GM21529 (cell line): ENCODE results near the gene TBX18.

ENCODE experiments used
- ATAC-seq: cut with Tn5 transposase; IDR thresholded peaks from one replicate; pipeline ENCODE4 v1.9.1; 2021; ENCODE audit not compliant: unreplicated experiment

TBX18 gene

GRCh38 chr6:84675651-84676050, 88.7 kb downstream of the TBX18 start:
- no peak for ATAC-seq

DNA sequence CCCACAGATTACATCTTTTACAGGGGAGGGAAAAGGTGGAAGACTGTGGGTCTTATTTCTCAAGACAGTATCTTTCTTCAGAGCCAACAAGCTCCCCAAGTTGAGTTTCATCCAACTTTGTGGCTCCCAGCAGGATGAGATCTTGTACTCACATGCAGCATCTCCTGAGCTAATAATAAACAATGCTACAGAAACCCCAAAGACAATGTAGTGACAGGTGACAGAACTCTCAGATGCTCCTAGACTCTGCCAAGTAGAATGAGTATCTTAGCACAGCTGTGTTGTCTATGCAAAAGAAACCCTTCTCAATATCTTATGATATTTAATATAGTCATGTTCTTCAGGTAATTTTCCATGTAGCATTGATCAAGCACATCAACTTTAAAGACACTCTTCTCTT, 90.0 kb downstream of the TBX18 start:
- no peak for ATAC-seq

DNA sequence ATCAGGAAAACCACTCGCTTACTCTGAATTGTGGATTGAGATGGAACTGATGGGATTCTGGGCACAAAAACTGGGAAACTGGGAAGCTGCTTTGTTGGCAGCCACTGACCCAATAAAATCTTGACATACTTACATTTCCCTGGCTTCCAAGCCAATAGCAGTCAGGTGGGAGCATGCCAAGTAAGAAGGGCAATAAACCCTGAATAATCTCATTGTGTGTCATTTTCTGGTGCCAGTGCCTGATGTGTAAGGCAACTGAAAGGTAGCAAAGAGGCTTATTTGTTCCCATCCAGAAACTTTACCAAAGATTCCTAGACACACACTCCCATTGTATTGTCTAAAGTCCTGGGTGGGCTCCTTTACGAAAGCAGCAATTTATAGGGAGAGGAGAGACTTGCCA, 93.2 kb downstream of the TBX18 start:
- ATAC-seq, result no peak

DNA sequence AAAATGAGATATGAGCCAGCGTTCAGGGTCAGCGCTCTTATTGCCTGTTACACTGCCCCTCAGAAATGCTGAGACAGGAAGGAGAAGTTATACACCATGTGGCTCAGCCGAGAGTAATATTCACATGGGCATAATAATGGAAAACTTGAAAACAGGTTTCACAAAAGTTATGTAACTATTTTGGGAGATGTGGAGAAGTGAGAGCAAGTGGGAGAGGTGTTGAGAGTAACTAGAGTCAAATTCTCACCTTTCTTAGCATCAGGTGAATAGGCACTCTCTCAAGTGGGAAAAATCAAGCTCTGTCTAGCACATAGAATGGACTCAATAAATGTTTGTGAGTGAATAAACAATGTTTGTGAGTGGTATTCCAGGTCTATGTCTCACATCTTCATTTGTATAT, 94.5 kb downstream of the TBX18 start:
- ATAC-seq, result no peak

- ATAC-seq, result no peak
These were observed 96.9 kb downstream of the TBX18 start for GRCh38 chr6:84667252-84668213.

- no peak for ATAC-seq
These were observed 99.0 kb downstream of the TBX18 start for GRCh38 chr6:84665401-84665800.

- no peak for ATAC-seq
These were observed 100.5 kb downstream of the TBX18 start for GRCh38 chr6:84663866-84664265.

DNA sequence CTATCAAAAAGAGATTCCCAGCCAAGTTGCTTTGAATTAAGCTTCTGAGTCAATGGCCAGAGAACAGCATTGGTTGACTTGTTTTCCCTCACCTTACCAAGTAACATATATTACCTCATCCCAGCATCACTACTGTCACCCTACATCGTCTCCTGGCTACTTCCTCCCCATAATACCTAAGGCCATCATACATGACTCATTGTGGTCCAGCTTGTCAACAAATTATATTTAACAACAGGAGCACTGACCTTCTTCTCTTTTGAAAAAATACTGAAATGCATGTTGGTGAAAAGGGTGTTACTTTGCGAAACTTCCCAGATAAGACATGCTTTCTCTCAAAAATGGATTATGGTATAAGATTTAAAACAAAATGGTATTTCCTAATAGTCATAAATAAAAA, 106.9 kb downstream of the TBX18 start:
- no peak for ATAC-seq

GRCh38 chr6:84657025-84657424, 107.4 kb downstream of the TBX18 start:
- no peak for ATAC-seq

DNA sequence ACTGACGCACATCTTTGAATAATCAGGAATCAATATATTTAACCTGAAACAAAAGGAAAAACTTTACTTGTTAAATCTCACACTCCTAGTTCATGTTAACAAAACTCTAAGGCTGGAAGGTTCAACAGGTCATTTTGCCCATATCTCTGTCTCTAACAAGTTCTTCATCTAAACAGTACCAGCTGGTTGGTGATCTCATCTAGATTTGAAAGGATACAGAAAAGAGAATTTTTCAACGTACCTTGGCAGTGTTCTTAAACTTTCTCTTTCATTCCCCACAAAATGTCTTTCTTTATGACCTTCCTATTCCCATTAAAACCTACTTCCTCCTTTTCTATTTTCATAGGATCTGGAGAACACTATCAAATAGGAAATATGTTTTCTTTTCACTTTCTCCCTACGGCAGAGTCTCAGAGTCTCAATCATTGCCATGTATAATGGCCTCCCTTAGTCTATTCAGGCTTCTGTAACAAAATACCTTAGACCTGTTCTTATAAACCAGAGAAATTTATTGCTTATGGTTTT, 111.3 kb downstream of the TBX18 start:
- no peak for ATAC-seq

DNA sequence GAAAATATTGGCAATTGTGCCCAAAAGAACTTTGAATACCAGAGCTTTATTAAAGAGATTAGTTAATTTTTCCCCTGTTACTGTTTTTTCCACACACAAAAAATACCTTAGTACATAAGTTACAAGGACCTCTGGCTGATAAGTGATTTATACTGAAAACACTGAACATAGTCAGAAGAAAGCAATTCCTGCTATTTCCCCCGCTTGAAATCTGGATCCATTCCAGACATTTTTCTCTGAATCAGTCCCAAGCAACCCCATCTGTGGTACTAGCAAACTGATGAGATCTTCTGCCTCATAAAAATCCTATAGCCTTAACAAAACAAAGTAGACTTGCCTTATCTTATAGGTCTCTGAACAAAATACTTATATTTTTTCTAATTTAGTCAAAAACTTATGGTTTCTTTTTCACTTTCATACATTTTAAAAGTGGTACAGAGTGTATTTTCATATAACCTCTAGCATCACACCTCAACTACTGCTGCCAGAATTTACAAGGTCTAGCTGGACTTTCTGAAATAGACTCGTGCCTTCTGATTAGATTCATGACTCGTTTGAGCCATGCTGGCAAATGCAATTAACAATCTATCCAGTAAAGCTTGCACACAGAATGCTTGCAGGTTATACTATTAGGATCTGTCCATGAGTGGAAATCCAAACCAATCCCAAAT, 111.9 kb downstream of the TBX18 start:
- ATAC-seq, result no peak

DNA sequence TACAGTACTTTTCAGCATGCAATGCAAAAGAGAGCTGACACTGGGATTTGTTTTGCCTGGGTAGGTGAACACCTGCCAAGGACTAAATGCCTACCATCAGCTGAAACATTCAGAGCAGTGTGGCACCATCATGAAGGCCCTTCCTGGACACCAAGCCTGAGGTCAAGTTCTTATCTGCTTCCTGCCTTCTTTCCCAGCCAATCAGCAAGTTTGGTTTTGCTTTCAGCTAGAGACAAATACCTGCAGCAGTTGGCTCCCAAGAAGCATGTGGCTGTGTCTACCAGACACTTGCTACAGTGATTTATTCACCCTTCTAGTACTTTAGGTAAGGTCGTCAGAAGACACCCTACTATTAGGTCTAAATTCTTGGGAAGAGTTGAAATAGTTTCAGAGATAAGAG, 112.8 kb downstream of the TBX18 start:
- no peak for ATAC-seq

GRCh38 chr6:84648444-84648843, 116.0 kb downstream of the TBX18 start:
- ATAC-seq, result no peak

- ATAC-seq, result no peak
These were observed 118.7 kb downstream of the TBX18 start for GRCh38 chr6:84645563-84646266.

DNA sequence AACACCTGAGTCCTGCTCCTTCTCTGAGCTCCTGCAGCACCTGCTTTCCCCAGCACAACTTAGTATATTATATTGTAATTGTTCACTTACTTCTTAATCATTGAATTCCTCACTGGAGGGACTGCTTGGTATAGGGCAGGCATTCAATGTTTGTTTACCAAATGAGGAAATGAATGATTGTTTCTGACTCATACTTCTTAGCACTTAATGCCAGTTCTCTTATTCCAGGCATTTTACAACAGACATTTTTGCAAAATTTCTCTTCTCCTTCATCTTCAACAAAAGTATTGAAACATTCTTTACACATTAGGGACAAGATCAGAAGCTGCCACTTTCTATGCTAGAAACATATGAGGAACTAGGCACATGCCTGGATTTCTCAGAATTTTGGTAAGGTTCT, 119.4 kb downstream of the TBX18 start:
- no peak for ATAC-seq

DNA sequence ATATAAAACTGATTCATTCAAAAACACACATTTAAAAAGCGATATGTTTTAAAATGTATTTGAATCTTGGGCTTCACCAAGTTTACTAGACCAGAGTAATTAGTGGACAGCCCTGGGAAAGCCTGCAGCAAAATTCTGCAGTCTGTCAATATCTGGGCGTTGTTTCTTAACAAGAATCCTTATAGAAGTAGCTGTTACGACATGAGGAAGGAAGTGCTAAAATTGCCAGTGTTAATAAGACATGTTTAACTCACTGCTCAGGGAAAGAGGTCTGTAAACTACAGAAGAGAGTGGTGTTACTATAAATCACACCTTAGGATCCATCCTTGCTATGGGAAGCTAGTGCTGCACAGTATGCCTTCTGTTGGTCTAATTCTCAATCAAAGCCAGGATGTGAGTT, 120.6 kb downstream of the TBX18 start:
- no peak for ATAC-seq

DNA sequence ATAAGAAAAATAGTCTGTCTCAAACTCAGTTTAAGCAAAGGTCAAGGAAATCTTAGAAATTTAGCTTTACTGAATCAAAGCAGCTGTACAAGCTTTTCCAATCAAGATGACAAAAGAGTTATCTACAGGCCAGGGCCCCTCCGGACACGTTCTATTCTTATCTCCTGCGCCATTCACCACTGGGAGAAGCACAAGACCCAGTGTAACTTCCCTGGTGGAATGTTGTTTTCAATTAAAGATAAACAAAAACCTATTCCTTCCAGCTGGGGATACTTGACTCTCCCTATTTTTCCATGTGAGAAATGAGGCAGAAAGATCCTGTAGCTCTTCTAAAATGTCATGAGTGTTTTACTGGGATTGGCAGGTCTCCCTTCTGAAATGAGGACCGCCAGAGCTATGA, 123.3 kb downstream of the TBX18 start:
- ATAC-seq, result no peak

DNA sequence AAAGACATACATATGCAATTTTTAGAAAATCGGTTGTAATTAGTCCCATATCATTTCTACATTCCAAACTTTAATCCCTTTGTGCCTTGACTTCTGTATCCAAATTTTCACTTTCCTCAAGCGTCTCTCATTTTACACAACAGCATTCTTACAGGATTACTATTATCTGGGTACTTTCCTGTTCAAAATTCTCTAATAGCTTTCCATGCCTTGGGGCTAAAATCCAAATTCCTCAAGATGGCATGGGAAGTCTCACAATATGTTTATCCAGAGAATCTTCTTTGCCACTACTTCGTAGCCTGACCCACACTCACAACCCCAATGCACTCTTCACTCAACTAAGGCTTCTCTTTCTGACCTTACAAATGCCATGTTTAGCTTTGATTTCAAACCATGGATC, 125.0 kb downstream of the TBX18 start:
- no peak for ATAC-seq

DNA sequence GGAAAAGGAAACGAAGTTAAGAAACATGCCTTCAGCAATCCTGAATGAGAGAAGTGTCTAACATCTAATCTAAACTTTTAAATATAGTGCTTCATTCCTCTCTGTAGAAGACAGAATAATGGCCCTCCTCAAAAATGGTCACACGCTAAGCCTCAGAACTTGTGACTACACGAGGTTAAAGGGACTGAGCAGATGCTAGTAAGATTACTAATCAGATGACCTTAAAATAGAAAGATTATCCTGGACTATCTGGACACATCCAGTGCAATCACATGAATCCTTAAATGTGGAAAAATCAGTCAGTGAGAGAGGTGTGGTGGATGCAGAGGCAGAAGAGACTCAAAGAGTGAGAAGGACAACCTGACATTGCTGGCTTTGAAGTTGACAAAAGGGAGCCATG, 126.1 kb downstream of the TBX18 start:
- no peak for ATAC-seq
